ENCODE data around the gene TGIF2. TPM values are rescaled to one million over a fixed set of nuclear protein-coding genes. Genes with fewer than 3 reads are reported as not detected.

The TGIF2 gene
- total RNA-seq, 1 experiment from 2014 or later, result 58.4 TPM

DNA sequence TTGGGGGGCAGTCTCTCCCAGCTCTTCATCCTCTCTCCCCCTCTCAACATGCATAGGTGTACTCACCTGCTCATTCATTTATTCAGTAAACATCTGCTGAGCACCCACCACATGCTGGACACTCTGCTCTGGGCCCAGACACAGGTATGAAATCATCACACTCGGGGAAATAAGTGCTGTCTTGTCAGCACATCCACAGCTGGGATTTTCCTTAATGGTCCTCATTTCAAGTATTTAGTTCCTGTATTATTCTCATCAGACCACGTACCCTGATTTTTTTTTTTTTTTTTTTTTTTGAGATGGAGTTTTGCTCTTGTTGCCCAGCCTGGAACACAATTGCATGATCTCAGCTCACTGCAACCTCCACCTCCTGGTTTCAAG lies 51.5 kb downstream of the TGIF2 start:
- Histone ChIP-seq H3K9me3 (no peaks in the 10 kb centered on the region), H3K4me1 (peaks cover 7% of the 10 kb centered on the region; the same call in 1 of the 2 replicates), H3K4me3 (ENCODE audit: low read depth, low read length) (no peak overlapping the region), H3K36me3 (ENCODE audit: control insufficient read depth, insufficient read depth, low read length) (no peaks in the 10 kb centered on the region), H3K27me3 (replicated peaks; ENCODE audit: control insufficient read depth, insufficient read depth, low read length) (no peaks in the 10 kb centered on the region)
- intact Hi-C loops (cut with micrococcal nuclease; ENCODE audit: unreplicated experiment), result no loop called here
- Mint-ChIP-seq H3K9me3 (ENCODE audit: unreplicated experiment) (no peaks in the 10 kb centered on the region), H3K27ac (ENCODE audit: unreplicated experiment) (no peak overlapping the region), H3K4me3 (ENCODE audit: unreplicated experiment) (no peak overlapping the region), H3K4me1 (ENCODE audit: low read depth, unreplicated experiment) (peaks cover 7% of the 10 kb centered on the region), H3K36me3 (ENCODE audit: insufficient read depth, unreplicated experiment) (no peaks in the 10 kb centered on the region), H3K27me3 (ENCODE audit: insufficient read depth, unreplicated experiment) (no peaks in the 10 kb centered on the region)
- TF ChIP-seq, protein P1, sequence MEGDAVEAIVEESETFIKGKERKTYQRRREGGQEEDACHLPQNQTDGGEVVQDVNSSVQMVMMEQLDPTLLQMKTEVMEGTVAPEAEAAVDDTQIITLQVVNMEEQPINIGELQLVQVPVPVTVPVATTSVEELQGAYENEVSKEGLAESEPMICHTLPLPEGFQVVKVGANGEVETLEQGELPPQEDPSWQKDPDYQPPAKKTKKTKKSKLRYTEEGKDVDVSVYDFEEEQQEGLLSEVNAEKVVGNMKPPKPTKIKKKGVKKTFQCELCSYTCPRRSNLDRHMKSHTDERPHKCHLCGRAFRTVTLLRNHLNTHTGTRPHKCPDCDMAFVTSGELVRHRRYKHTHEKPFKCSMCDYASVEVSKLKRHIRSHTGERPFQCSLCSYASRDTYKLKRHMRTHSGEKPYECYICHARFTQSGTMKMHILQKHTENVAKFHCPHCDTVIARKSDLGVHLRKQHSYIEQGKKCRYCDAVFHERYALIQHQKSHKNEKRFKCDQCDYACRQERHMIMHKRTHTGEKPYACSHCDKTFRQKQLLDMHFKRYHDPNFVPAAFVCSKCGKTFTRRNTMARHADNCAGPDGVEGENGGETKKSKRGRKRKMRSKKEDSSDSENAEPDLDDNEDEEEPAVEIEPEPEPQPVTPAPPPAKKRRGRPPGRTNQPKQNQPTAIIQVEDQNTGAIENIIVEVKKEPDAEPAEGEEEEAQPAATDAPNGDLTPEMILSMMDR (IDR thresholded peaks at IDR 0.05; ENCODE audit: insufficient read depth in 1 of 2, low read depth in 1 of 2, low read length in 1 of 2, severe bottlenecking in 1 of 2, unreplicated experiment in 1 of 2), result no peak
- CTCF ChIA-PET, result interaction anchor here (0.6 to 1.3 kb wide), 7 partner anchors 12 to 667 kb away, joined by 3 to 7 read pairs (median 4); partner anchors contain the start of gene RAB5IF
- DNase-seq, result no peak
- no TSS peak for BruUV-seq (replicated peaks)
- POLR2A ChIA-PET, result interaction anchor here (0.7 kb wide), 1 partner anchor 292 kb away, joined by 8 read pairs; no protein-coding TSS in a partner anchor

DNA sequence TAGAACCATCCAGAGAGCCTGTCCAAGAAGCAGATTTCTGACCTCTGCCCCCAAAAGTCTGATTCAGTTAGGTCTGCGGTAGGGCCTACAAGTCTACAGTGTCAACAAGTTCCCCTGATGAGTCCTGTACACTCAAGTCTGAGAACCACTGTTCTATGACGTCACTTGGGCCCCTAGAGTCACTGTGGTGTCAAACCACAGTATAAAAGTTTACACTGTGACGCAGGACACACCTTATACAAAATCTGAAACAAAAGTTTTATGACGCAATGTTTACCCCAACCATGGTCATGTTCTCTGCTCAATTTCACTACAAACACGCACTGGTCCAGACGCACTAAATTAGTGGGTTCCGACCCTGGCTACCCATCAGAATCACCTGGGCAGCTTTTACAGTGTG lies 54.7 kb downstream of the TGIF2 start:
- no peaks in the 10 kb centered on the region for H3K9me3 ChIP-seq
- Mint-ChIP-seq H3K4me1 (ENCODE audit: low read depth, unreplicated experiment) (peaks cover 7% of the 10 kb centered on the region), H3K4me3 (ENCODE audit: unreplicated experiment) (no peak overlapping the region), H3K36me3 (ENCODE audit: insufficient read depth, unreplicated experiment) (no peaks in the 10 kb centered on the region), H3K27ac (ENCODE audit: unreplicated experiment) (no peak overlapping the region), H3K27me3 (ENCODE audit: insufficient read depth, unreplicated experiment) (no peaks in the 10 kb centered on the region), H3K9me3 (ENCODE audit: unreplicated experiment) (no peaks in the 10 kb centered on the region)
- H3K4me3 ChIP-seq (ENCODE audit: low read depth, low read length), result no peak overlapping the region
- ChIA-PET POLR2A (no interaction called here), CTCF (no interaction called here)
- BruUV-seq (replicated peaks), result no TSS peak
- intact Hi-C loops (cut with micrococcal nuclease; ENCODE audit: unreplicated experiment), result no loop called here
- TF ChIP-seq, protein P1 (IDR thresholded peaks at IDR 0.05; ENCODE audit: insufficient read depth in 1 of 2, low read depth in 1 of 2, low read length in 1 of 2, severe bottlenecking in 1 of 2, unreplicated experiment in 1 of 2), result no peak
- H3K36me3 ChIP-seq (ENCODE audit: control insufficient read depth, insufficient read depth, low read length), result no peaks in the 10 kb centered on the region
- no peak for DNase-seq
- no peaks in the 10 kb centered on the region for H3K27me3 ChIP-seq (replicated peaks; ENCODE audit: control insufficient read depth, insufficient read depth, low read length)
- peaks cover 7% of the 10 kb centered on the region; the same call in 1 of the 2 replicates for H3K4me1 ChIP-seq

DNA sequence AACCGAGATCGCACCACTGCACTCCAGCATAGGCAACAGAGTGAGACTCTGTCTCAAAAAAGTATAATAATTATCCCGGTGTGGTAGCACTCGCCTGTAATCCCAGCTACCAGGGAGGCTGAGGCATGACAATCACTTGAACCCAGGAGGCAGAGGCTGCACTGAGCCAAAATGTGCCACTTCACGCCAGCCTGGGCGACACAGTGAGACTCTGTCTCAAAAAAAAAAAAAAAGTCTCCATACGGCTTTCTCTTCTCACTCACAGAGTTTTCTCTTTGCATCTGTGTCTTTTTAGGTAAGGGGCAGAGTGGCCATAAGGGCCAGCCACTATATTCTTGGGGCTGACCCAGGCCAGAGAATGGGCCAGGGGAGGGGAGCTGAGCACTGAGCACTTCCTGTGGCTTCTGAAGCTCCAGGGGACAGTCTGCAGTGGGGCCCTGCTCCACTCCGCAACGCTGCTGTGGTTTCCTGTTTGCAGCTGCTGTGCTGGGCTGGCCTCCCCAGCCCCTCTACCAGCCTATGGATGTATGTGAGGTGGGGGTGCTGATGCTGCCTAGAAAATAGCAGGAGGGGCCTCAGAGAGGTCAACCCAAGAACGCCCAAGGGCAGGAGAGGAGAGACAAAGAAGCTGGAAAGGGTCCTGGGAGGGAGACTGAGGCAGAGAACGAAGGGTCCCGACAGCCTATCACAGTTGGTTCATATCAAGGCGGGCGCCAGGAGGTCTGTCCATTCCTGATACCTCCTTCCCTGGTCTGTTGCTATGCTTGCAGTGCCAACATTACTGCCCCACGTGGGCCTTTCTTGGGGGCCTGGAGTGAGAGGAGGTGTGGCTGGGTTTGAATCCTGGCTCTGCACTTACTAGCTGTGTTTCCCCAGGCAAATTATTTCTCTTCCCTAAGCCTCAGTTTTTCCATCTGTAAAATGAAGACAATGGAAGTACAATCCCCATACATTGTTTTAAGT lies 56.6 kb downstream of the TGIF2 start:
- TF ChIP-seq, protein P1 (IDR thresholded peaks at IDR 0.05; ENCODE audit: insufficient read depth in 1 of 2, low read depth in 1 of 2, low read length in 1 of 2, severe bottlenecking in 1 of 2, unreplicated experiment in 1 of 2), result no peak
- Histone ChIP-seq H3K4me1 (no peaks in the 10 kb centered on the region), H3K36me3 (ENCODE audit: control insufficient read depth, insufficient read depth, low read length) (no peaks in the 10 kb centered on the region), H3K9me3 (no peaks in the 10 kb centered on the region), H3K4me3 (ENCODE audit: low read depth, low read length) (no peak overlapping the region), H3K27me3 (replicated peaks; ENCODE audit: control insufficient read depth, insufficient read depth, low read length) (no peaks in the 10 kb centered on the region)
- Mint-ChIP-seq H3K4me1 (ENCODE audit: low read depth, unreplicated experiment) (no peaks in the 10 kb centered on the region), H3K27ac (ENCODE audit: unreplicated experiment) (no peak overlapping the region), H3K4me3 (ENCODE audit: unreplicated experiment) (no peak overlapping the region), H3K36me3 (ENCODE audit: insufficient read depth, unreplicated experiment) (no peaks in the 10 kb centered on the region), H3K9me3 (ENCODE audit: unreplicated experiment) (no peaks in the 10 kb centered on the region), H3K27me3 (ENCODE audit: insufficient read depth, unreplicated experiment) (no peaks in the 10 kb centered on the region)
- no peak for DNase-seq
- BruUV-seq (replicated peaks), result no TSS peak
- CTCF ChIA-PET, result interaction anchor here (0.6 to 0.8 kb wide), 2 partner anchors 24 to 36 kb away, joined by 3 read pairs; no protein-coding TSS in a partner anchor
- POLR2A ChIA-PET, result no interaction called here
- intact Hi-C loops (cut with micrococcal nuclease; ENCODE audit: unreplicated experiment), result no loop called here
